SHP77 (cell line): ENCODE measurements around the gene SYTL2.

Experiments used
- DNase-seq, 2 experiments: peaks; one replicate each; lab custom pipeline; 2025; lab: John Stamatoyannopoulos, UW

Gene SYTL2

GRCh38 chr11:85732965-85733364, 78.0 kb downstream of the SYTL2 start:
- no peak for DNase-seq

GRCh38 chr11:85726381-85726780, 84.6 kb downstream of the SYTL2 start:
- DNase-seq = no peak

- DNase-seq = no peak
Measured at GRCh38 chr11:85725510-85726258, 85.3 kb downstream of the SYTL2 start.

- DNase-seq = no peak
Measured at GRCh38 chr11:85724748-85725465, 86.0 kb downstream of the SYTL2 start.

- DNase-seq = no peak
Measured at GRCh38 chr11:85723088-85723487, 87.9 kb downstream of the SYTL2 start.

- DNase-seq = no peak
Measured at GRCh38 chr11:85721191-85721590, 89.8 kb downstream of the SYTL2 start.

GRCh38 chr11:85718991-85719807, 91.7 kb downstream of the SYTL2 start:
- no peak for DNase-seq

- DNase-seq = no peak
Measured at GRCh38 chr11:85718126-85718943, 92.6 kb downstream of the SYTL2 start.

GRCh38 chr11:85717429-85717828, 93.5 kb downstream of the SYTL2 start:
- no peak for DNase-seq

- DNase-seq = no peak
Measured at GRCh38 chr11:85712953-85713352, 98.0 kb downstream of the SYTL2 start.

GRCh38 chr11:85710917-85711316, 100.0 kb downstream of the SYTL2 start:
- DNase-seq = no peak

- no peak for DNase-seq
Measured at GRCh38 chr11:85709941-85710702, 100.8 kb downstream of the SYTL2 start.

- DNase-seq = no peak
Measured at GRCh38 chr11:85705800-85706199, 105.1 kb downstream of the SYTL2 start.

- DNase-seq = no peak
Measured at GRCh38 chr11:85704967-85705366, 106.0 kb downstream of the SYTL2 start.

- DNase-seq = no peak
Measured at GRCh38 chr11:85699957-85700741, 110.8 kb downstream of the SYTL2 start.

GRCh38 chr11:85698195-85698594, 112.7 kb downstream of the SYTL2 start:
- no peak for DNase-seq

GRCh38 chr11:85697747-85698146, 113.2 kb downstream of the SYTL2 start:
- no peak for DNase-seq

GRCh38 chr11:85695546-85695945, 115.4 kb downstream of the SYTL2 start:
- DNase-seq = no peak

GRCh38 chr11:85694385-85694980, 116.5 kb downstream of the SYTL2 start:
- peak in 1 of 2 experiments; percentile 22 for DNase-seq
